Nephron progenitor cell (in vitro differentiated cells): ENCODE data around the gene CYTH4.

ENCODE experiments used
- DNase-seq: peaks from one replicate; pipeline ENCODE4 v3.0.0; 2021
- H3K27ac Mint-ChIP-seq: 2 replicates; pipeline ENCODE4 v1.8.0; 2021; ENCODE audit warnings: mild to moderate bottlenecking, moderate library complexity, mixed read lengths
- H3K27me3 Mint-ChIP-seq: 2 replicates; pipeline ENCODE4 v1.8.0; 2021; ENCODE audit warnings: mild to moderate bottlenecking, low read depth, mixed read lengths; ENCODE audit not compliant: poor library complexity
- H3K36me3 Mint-ChIP-seq: 2 replicates; pipeline ENCODE4 v1.8.0; 2021; ENCODE audit warnings: low read depth, mixed read lengths
- H3K4me1 Mint-ChIP-seq: 2 replicates; pipeline ENCODE4 v1.8.0; 2021; ENCODE audit warnings: mixed read lengths
- H3K4me3 Mint-ChIP-seq: 2 replicates; pipeline ENCODE4 v1.8.0; 2021; ENCODE audit warnings: mild to moderate bottlenecking, moderate library complexity, mixed read lengths
- H3K9me3 Mint-ChIP-seq: 2 replicates; pipeline ENCODE4 v1.8.0; 2021; ENCODE audit warnings: mild to moderate bottlenecking, moderate library complexity, mixed read lengths
- CTCF ChIP-seq: fragments of 200-600 bp; sonication (generic); IDR thresholded peaks from 2 replicates; pipeline ENCODE4 v1.5.0; 2021; ENCODE audit warnings: antibody characterized with exemption

The CYTH4 gene

GRCh38 chr22:37255558-37256006, 26.7 kb upstream of the CYTH4 start:
- H3K27me3 Mint-ChIP-seq, result peaks cover 61% of the 10 kb centered on the region
- no peak overlapping the region for H3K27ac Mint-ChIP-seq
- no peak for TF ChIP-seq CTCF
- H3K4me3 Mint-ChIP-seq, result no peak overlapping the region
- H3K36me3 Mint-ChIP-seq, result no peaks in the 10 kb centered on the region
- H3K9me3 Mint-ChIP-seq, result no peaks in the 10 kb centered on the region
- no peak for DNase-seq
- H3K4me1 Mint-ChIP-seq, result peaks cover 33% of the 10 kb centered on the region

GRCh38 chr22:37256075-37256726, 26.1 kb upstream of the CYTH4 start:
- Mint-ChIP-seq H3K27me3 (peaks cover 68% of the 10 kb centered on the region), H3K36me3 (no peaks in the 10 kb centered on the region), H3K4me3 (no peak overlapping the region), H3K4me1 (peaks cover 37% of the 10 kb centered on the region), H3K27ac (no peak overlapping the region), H3K9me3 (no peaks in the 10 kb centered on the region)
- TF ChIP-seq CTCF, result no peak
- no peak for DNase-seq

GRCh38 chr22:37258005-37258752, 24.1 kb upstream of the CYTH4 start:
- Mint-ChIP-seq H3K9me3 (peaks cover 3% of the 10 kb centered on the region), H3K4me3 (no peak overlapping the region), H3K4me1 (peaks cover 35% of the 10 kb centered on the region), H3K27ac (no peak overlapping the region), H3K36me3 (no peaks in the 10 kb centered on the region), H3K27me3 (peaks cover 71% of the 10 kb centered on the region)
- no peak for TF ChIP-seq CTCF
- no peak for DNase-seq

- Mint-ChIP-seq H3K27ac (no peak overlapping the region), H3K4me1 (peaks cover 32% of the 10 kb centered on the region), H3K4me3 (peak overlapping the region; percentile 61), H3K36me3 (no peaks in the 10 kb centered on the region), H3K9me3 (peaks cover 10% of the 10 kb centered on the region), H3K27me3 (peaks cover 74% of the 10 kb centered on the region)
- DNase-seq, result no peak
- no peak for TF ChIP-seq CTCF
These were observed 23.4 kb upstream of the CYTH4 start for GRCh38 chr22:37258753-37259401.

- H3K4me3 Mint-ChIP-seq, result peak overlapping the region; percentile 61
- peaks cover 32% of the 10 kb centered on the region for H3K4me1 Mint-ChIP-seq
- H3K27me3 Mint-ChIP-seq, result peaks cover 74% of the 10 kb centered on the region
- TF ChIP-seq CTCF, result peak; percentile 48
- DNase-seq, result peak; percentile 51
- H3K27ac Mint-ChIP-seq, result no peak overlapping the region
- H3K9me3 Mint-ChIP-seq, result peaks cover 17% of the 10 kb centered on the region
- no peaks in the 10 kb centered on the region for H3K36me3 Mint-ChIP-seq
These were observed 22.7 kb upstream of the CYTH4 start for GRCh38 chr22:37259540-37260029.
